Choroid plexus epithelial cell (primary cell): Measurements from ENCODE around the gene GABRB1.

Experiments
- DNase-seq: peaks from one replicate; pipeline ENCODE4 v3.0.0-alpha.2; 2010; ENCODE audit warnings: low read depth
- H3K4me3 ChIP-seq: 2 replicates; pipeline ENCODE4 v1.5.1; 2011; ENCODE audit warnings: low read depth, mild to moderate bottlenecking, control low read depth, low read length, moderate library complexity
- TF ChIP-seq, protein P1 (sequence below): conservative IDR thresholded peaks from 2 replicates; pipeline ENCODE4 v1.5.1; 2011; ENCODE audit warnings: low read depth, mild to moderate bottlenecking, control low read depth, inconsistent platforms, low read length, moderate library complexity

GABRB1 gene

DNA sequence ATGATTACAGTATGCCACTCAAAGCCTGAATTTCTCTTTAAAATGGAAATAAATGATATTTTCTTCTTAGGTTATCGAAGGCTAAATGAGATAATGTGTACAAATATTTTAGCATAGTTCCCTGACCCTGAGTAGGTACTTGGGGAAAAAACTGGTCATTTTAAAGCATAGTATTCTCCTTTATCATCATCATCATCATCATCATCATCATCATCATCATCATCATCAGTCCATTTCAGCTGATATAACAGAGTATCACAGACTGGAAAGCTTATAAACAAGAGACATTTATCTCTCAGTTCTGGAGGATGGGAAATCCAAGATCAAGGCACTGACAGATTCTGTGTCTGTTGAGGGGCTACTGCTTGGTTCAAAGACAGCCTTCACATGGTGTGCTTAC is 13.9 kb downstream of the GABRB1 start:
- TF ChIP-seq, protein P1, sequence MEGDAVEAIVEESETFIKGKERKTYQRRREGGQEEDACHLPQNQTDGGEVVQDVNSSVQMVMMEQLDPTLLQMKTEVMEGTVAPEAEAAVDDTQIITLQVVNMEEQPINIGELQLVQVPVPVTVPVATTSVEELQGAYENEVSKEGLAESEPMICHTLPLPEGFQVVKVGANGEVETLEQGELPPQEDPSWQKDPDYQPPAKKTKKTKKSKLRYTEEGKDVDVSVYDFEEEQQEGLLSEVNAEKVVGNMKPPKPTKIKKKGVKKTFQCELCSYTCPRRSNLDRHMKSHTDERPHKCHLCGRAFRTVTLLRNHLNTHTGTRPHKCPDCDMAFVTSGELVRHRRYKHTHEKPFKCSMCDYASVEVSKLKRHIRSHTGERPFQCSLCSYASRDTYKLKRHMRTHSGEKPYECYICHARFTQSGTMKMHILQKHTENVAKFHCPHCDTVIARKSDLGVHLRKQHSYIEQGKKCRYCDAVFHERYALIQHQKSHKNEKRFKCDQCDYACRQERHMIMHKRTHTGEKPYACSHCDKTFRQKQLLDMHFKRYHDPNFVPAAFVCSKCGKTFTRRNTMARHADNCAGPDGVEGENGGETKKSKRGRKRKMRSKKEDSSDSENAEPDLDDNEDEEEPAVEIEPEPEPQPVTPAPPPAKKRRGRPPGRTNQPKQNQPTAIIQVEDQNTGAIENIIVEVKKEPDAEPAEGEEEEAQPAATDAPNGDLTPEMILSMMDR = no peak
- DNase-seq = no peak
- no peak overlapping the region for H3K4me3 ChIP-seq

DNA sequence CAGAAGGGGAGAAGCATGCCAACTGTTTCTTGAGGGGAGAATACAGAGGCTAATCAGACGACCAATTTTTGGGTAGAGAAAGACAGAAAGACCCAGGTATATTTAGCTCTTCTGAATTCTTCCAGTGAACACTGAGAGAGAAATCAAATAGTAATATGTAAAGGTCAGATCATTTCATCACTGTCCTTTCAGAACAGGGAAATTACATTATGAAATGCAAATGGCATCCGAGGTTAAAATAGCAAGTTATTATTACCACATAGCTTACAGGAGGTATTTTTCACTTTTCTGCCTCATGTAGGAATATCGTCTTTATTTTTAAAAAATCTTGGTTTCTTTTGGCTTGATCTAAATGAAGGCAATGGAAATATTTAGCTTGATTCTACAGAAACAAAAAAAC is 18.0 kb downstream of the GABRB1 start:
- TF ChIP-seq, protein P1 = no peak
- H3K4me3 ChIP-seq = no peak overlapping the region
- peak; percentile 71 for DNase-seq

DNA sequence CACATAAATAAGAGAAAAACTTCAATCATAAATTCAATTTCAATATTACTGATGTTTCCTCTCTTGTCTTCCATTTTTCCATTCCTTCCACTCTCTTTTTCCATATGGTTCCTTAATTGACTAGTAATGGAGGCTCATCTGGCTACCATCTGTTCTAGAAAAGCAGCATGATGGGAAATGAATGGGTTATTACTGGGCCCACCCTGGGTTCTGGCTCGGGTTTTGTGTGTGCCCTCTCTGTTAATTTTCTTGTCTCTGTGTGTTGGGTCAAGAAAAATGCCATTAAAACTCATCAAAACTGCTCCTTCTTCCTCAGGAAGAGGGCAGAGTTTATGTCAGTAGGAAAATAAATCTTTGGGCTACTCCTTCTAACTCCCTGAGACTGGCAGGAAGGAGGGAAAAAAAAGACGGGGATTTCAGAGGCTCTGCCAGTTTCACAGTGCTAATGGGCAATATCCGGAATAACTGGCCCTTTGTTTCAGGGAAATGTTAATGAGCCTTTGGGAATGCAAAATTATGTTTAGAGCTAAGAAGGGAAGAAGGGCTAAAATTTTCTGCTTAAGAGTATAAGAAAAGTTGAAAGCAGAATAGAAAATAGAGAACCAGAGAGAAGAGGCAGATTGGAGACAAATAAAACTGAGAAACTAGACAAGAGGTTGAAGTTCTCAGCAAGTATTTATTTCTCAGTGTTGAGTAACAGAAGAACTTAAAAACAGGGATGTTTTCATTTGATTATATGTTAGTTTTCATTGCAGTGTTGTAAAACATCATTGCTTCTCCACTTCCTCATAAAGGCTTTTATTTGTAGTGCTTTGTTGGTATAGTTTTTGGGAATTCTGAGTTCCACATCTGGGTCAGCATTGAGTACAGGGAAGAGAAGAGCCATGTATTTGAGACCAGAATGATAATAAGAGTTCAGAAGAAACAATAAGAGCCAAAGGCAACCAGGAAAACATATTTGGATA is 19.7 kb downstream of the GABRB1 start:
- no peak for DNase-seq
- no peak overlapping the region for H3K4me3 ChIP-seq
- TF ChIP-seq, protein P1 = no peak

DNA sequence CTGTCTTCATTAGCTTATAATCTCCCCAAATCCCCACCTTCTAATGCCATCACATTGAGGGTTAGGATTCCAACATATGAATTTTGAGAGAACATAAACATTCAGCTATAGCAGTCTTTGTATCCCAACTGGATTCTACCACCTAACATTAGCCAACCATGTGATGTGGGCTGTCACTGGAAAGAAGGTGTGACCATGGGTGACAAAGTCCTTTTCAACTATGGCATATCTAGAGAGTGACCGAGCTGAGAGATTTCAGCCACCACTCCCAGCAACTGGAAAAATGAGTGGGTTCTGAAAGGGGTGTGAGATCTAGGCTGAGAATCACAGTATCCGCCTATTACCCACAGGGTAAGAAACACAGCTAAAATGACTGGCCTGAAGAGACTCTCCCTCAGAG is 22.1 kb downstream of the GABRB1 start:
- TF ChIP-seq, protein P1 = no peak
- no peak overlapping the region for H3K4me3 ChIP-seq

DNA sequence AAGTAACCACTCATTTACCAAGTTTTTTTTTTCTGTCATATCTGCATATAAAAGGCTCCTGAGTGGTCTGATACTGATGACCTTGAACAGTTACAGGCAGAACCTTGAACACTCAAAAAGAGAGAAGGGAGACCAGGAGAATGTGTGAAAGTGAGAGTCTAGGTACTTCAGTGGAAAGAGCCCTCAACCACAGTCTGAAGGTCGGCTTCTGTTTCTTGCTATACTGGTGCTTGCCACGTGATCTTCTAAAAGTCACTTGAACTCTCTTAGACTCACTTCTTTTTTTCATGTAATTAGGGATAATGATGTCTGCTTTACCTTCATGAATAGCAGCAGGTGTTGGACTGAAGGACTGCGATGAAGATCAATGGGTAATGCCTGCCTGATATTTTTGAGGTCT is 22.8 kb downstream of the GABRB1 start:
- no peak for DNase-seq
- TF ChIP-seq, protein P1 = no peak
- H3K4me3 ChIP-seq = no peak overlapping the region

More for the DNA sequence above, 22.1 kb downstream of the GABRB1 start:
- DNase-seq = no peak

DNA sequence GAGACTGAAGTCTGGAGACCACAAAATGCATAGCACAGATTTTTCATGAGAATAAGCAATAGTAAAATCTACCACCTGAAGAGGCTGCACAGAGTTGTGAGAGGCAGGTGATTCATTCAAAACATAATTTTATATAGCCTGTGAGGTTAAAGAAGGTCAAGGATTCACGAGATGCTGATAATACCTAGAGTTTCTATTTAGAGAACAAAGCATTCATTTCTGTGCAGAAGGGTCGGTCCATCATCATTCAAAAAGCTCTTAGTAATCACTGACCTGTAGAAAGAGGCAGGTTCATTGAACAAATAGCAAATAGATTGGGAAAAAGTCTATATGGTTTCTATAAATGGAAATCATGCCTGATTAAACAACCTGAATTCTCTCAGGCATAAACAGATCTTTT is 26.6 kb downstream of the GABRB1 start:
- TF ChIP-seq, protein P1 = no peak
- no peak overlapping the region for H3K4me3 ChIP-seq
- DNase-seq = no peak

DNA sequence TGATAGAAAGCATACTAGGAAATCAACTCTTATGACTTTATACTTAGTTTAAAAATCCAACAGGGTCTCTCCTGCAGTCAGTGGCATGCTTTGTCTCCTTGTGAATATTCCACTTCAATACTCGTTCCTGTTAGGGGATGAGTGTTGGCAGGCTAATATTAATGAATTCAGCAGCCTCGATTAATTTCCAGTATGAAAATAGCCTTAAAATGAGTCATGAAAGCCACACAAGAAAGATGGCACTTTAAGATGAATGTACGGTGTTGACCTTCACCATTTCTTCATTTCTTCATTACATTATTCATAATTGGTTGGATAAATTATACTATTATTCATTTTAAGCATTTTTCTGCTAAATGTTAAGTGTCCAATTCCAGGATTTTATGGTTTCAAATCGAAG is 29.2 kb downstream of the GABRB1 start:
- TF ChIP-seq, protein P1 = no peak
- H3K4me3 ChIP-seq = no peak overlapping the region
- DNase-seq = no peak
